ENCODE data around the gene CYP27A1. TPM values are rescaled to one million over a fixed set of nuclear protein-coding genes. Genes with fewer than 3 reads are reported as not detected.

CYP27A1 gene
- total RNA-seq, 6 donors from 2014 or later, result 70.1 to 178 (median 160) TPM

GRCh38 chr2:218830526-218831306 is 48.8 kb downstream of the CYP27A1 start:
- ATAC-seq (ENCODE audit: low FRiP score in 2 of 2) (no peak), DNase-seq (no peak)
- WGBS, 2 donors, result 66 to 80% methylated on average over 3 of the region's 3 CpGs
- Histone ChIP-seq H3K27ac (no peak overlapping the region), H3K36me3 (no peaks in the 10 kb centered on the region), H3K27me3 (no peaks in the 10 kb centered on the region), H3K4me1 (peaks cover 0 to 7% (median 2%) of the 10 kb centered on the region in 4 donors), H3K9me3 (no peaks in the 10 kb centered on the region), H3K4me3 (no peak overlapping the region)
- TF ChIP-seq POLR2A (IDR thresholded peaks at IDR 0.05) (no peak), POLR2AphosphoS5 (IDR thresholded peaks at IDR 0.05) (no peak), EP300 (IDR thresholded peaks at IDR 0.05) (no peak), CTCF (IDR thresholded peaks at IDR 0.05) (no peak)

DNA sequence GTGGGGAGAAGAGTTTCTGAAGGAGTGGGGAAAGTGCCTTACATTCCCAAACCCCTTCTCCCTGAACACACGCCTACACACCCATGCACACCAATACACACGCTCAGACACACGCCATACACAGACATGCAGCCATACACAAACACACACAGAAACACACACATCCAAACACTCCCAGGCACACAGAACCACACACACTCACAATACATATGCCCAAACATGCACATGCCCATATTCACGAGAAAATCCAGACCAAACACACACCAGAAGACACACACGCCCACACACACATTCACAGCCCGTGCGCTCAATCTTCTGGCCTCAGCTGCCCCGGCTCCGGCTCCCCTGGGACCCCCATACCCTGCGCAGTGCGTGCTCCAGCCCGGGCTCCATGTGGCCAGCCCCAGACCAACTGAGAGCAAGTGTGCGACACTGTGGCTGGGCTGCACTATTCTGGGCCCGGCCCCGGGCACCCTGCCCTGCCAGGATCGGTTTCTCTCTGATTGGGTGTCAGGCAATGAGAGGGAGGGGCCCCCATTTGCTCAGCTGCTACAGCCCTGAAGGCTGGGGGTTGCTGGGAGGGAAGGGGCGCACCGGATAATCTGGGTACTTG is 49.5 kb downstream of the CYP27A1 start, which contains the start of gene PRKAG3:
PRKAG3 (minus strand) TSS at position 426 of the 613 bp plus-strand sequence.
- Histone ChIP-seq H3K9me3 (no peaks in the 10 kb centered on the region), H3K4me1 (peaks cover 0 to 7% (median 2%) of the 10 kb centered on the region in 4 donors), H3K27ac (no peak within 1 kb of the TSS), H3K27me3 (no peaks in the 10 kb centered on the region), H3K36me3 (no peaks in the 10 kb centered on the region), H3K4me3 (no peak within 1 kb of the TSS)
- WGBS, 2 donors, result 77 to 89% methylated on average over 17 of the region's 18 CpGs
- DNase-seq (peak in 1 of 2 donors; percentile 79), ATAC-seq (ENCODE audit: low FRiP score in 2 of 2) (peak in 1 of 2 donors; percentile 7)
- TF ChIP-seq POLR2AphosphoS5 (IDR thresholded peaks at IDR 0.05) (no peak), CTCF (IDR thresholded peaks at IDR 0.05) (no peak), EP300 (IDR thresholded peaks at IDR 0.05) (no peak)

DNA sequence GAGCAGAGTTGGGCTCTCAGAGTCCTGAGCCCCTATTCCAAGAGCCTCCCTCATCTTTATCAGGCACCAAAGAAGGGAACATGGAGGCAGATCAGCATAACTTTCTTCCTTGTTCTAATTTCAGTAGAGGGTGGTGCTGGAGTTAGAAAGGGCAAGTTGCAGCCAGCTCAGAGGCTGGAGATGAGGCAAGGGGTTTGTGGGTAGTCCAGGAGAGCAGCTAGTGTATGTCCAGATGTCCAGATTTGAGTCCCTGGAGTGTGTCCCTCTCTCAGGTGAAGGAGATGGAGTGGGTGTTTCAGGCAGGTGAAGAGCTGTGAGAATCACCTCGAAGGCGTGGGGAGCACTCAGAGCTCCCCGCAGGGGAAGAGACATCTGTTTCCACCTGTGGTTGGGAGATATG is 50.1 kb downstream of the CYP27A1 start:
- H3K4me3 ChIP-seq, result no peak overlapping the region
- 74 to 79% methylated on average over 3 of the region's 3 CpGs for WGBS, 2 donors
- no peaks in the 10 kb centered on the region for H3K36me3 ChIP-seq
- ATAC-seq (ENCODE audit: low FRiP score in 2 of 2) (peak in 1 of 2 donors; percentile 2), DNase-seq (no peak)
- H3K27ac ChIP-seq, result no peak overlapping the region
- H3K27me3 ChIP-seq, result no peaks in the 10 kb centered on the region
- TF ChIP-seq POLR2A (IDR thresholded peaks at IDR 0.05), result no peak
- TF ChIP-seq CTCF (IDR thresholded peaks at IDR 0.05), result no peak
- TF ChIP-seq POLR2AphosphoS5 (IDR thresholded peaks at IDR 0.05), result no peak
- no peak for TF ChIP-seq EP300 (IDR thresholded peaks at IDR 0.05)
- H3K9me3 ChIP-seq, result no peaks in the 10 kb centered on the region
- peaks cover 0 to 7% (median 2%) of the 10 kb centered on the region in 4 donors for H3K4me1 ChIP-seq

DNA sequence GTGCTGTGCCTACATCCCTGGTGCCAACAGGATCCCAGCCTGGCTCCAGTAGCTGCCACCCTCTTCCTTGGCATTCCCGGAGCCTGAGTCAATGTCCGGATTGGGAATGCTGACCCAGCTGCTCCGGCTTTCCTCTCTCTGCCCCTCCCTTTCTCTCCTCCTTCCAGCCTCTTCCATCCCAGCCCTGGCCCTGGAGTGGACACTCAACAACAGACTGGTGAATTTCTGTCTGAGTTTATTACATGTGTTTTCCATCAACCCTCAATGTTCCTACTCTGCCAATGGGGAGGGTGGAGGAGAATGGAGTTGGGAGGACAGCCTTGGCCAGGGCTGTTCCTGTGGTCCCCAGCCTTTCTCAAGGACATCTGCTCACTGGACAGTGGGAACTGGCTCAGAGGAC is 50.6 kb downstream of the CYP27A1 start:
- 65 to 81% methylated on average over 3 of the region's 3 CpGs for WGBS, 2 donors
- Histone ChIP-seq H3K36me3 (no peaks in the 10 kb centered on the region), H3K4me3 (no peak overlapping the region), H3K4me1 (peaks cover 0 to 7% (median 2%) of the 10 kb centered on the region in 4 donors), H3K27me3 (no peaks in the 10 kb centered on the region), H3K27ac (no peak overlapping the region), H3K9me3 (peaks cover 0 to 4% (median 1%) of the 10 kb centered on the region in 4 donors)
- DNase-seq (no peak), ATAC-seq (ENCODE audit: low FRiP score in 2 of 2) (peak in 1 of 2 donors; percentile 69)
- TF ChIP-seq CTCF (IDR thresholded peaks at IDR 0.05), result no peak
- no peak for TF ChIP-seq POLR2A (IDR thresholded peaks at IDR 0.05)
- TF ChIP-seq EP300 (IDR thresholded peaks at IDR 0.05), result no peak
- TF ChIP-seq POLR2AphosphoS5 (IDR thresholded peaks at IDR 0.05), result no peak
